Testis (tissue), 3 donors: ENCODE results near the gene SIN3A. TPM values are rescaled to one million over a fixed set of nuclear protein-coding genes. Genes with fewer than 3 reads are reported as not detected.
"Not testable (repeated sequence)": the region's sequence is repeated elsewhere in the genome, so short reads cannot be mapped to it uniquely, and the experiment has no call there.

Experiments
- DNase-seq: peaks from one replicate; pipeline ENCODE4 v3.0.0-alpha.2; 2019
- H3K27ac ChIP-seq, 2 donors: fragments of 200-600 bp; sonication (generic); one replicate each; pipeline ENCODE4 v1.5.1; 2019
- H3K27me3 ChIP-seq: fragments of 200-600 bp; sonication (generic); one replicate; pipeline ENCODE4 v1.5.1; 2019
- H3K36me3 ChIP-seq: fragments of 200-600 bp; sonication (generic); one replicate; pipeline ENCODE4 v1.5.1; 2017; ENCODE audit warnings: low read depth; ENCODE audit errors: missing control alignments
- H3K4me1 ChIP-seq: fragments of 200-600 bp; sonication (generic); one replicate; pipeline ENCODE4 v1.5.1; 2019
- H3K4me3 ChIP-seq, 2 donors: fragments of 200-600 bp; sonication (generic); one replicate each; pipeline ENCODE4 v1.5.1; 2017 to 2019
- H3K9me3 ChIP-seq: fragments of 200-600 bp; sonication (generic); one replicate; pipeline ENCODE4 v1.5.1; 2017
- CTCF ChIP-seq, 3 experiments: fragments of 450-650 bp in 2 of 3; fragments of 200-600 bp in 1 of 3; sonication (generic) in 1 of 3; IDR thresholded peaks; one replicate each; pipeline ENCODE4 v1.5.1; 2016 to 2019; ENCODE audit warnings: antibody characterized with exemption in 3 of 3, mild to moderate bottlenecking in 2 of 3, moderate library complexity in 1 of 3
- POLR2A ChIP-seq: fragments of 450-650 bp; IDR thresholded peaks from one replicate; pipeline ENCODE4 v1.6.1; 2017; ENCODE audit warnings: antibody characterized with exemption, mild to moderate bottlenecking, moderate library complexity
- WGBS, 2 donors: methylation state at CpG; one replicate each; pipeline ENCODE4 v1.1.5; 2018; 5-methylcytosine and 5-hydroxymethylcytosine counted together
- intact Hi-C: fragments of 100-400 bp; cut with DNase I; formaldehyde crosslinking; loops from one replicate; pipeline ENCODE4 v1.15.1; 2023; ENCODE audit warnings: low total_unique reads
- polyA plus RNA-seq: library from polyadenylated mRNA; stranded (reverse); fragments of 350-450 nt; fragmentation: Illumina TruSeq; extraction: RNeasy Lipid Tissue Mini Kit (QIAGEN cat#74804); gene quantifications from one replicate; pipeline ENCODE4 v1.2.3, GENCODE V29; 2014; ENCODE audit warnings: low read depth, low replicate concordance; ENCODE audit not compliant: insufficient read depth
- total RNA-seq, 2 donors: library from RNA; depleted of rRNA; stranded (reverse); fragments of >200 nt; gene quantifications; one replicate each; pipeline ENCODE4 v1.2.3, GENCODE V29; 2016

The SIN3A gene
- total and polyA plus RNA-seq, 3 donors from 2014 or later, result 65.9 to 100 (median 95.0) TPM

- 91 to 92% methylated on average over 6 of the region's 6 CpGs for WGBS, 2 donors
- no peaks in the 10 kb centered on the region for H3K27me3 ChIP-seq
- no peak overlapping the region for H3K4me3 ChIP-seq
- no peaks in the 10 kb centered on the region for H3K36me3 ChIP-seq
- no peaks in the 10 kb centered on the region for H3K9me3 ChIP-seq
- no peak for TF ChIP-seq POLR2A
- TF ChIP-seq CTCF (IDR thresholded peaks at IDR 0.05), result no peak
- DNase-seq, result no peak
- H3K4me1 ChIP-seq, result no peaks in the 10 kb centered on the region
- intact Hi-C loops, result no loop called here
- H3K27ac ChIP-seq, result no peak overlapping the region
These were observed 41.3 kb downstream of the SIN3A start for GRCh38 chr15:75410196-75410595.

- TF ChIP-seq POLR2A, result no peak
- TF ChIP-seq CTCF (IDR thresholded peaks at IDR 0.05), result no peak
- Histone ChIP-seq H3K36me3 (no peaks in the 10 kb centered on the region), H3K4me1 (no peaks in the 10 kb centered on the region), H3K4me3 (no peak overlapping the region), H3K27ac (no peak overlapping the region), H3K9me3 (no peaks in the 10 kb centered on the region), H3K27me3 (no peaks in the 10 kb centered on the region)
- intact Hi-C loops, result no loop called here
- no peak for DNase-seq
- 85 to 89% methylated on average over 1 of the region's 1 CpG for WGBS, 2 donors
These were observed 44.4 kb downstream of the SIN3A start for GRCh38 chr15:75407083-75407482.

- 89 to 93% methylated on average over 2 of the region's 2 CpGs for WGBS, 2 donors
- Histone ChIP-seq H3K9me3 (no peaks in the 10 kb centered on the region), H3K4me1 (no peaks in the 10 kb centered on the region), H3K4me3 (no peak overlapping the region), H3K27me3 (no peaks in the 10 kb centered on the region), H3K27ac (no peak overlapping the region), H3K36me3 (no peaks in the 10 kb centered on the region)
- intact Hi-C loops, result no loop called here
- no peak for DNase-seq
- TF ChIP-seq CTCF (IDR thresholded peaks at IDR 0.05) (no peak), POLR2A (no peak)
These were observed 47.6 kb downstream of the SIN3A start for GRCh38 chr15:75403892-75404291.

- WGBS, 2 donors, result 68 to 69% methylated on average over 2 of the region's 2 CpGs
- intact Hi-C loops, result no loop called here
- TF ChIP-seq CTCF (IDR thresholded peaks at IDR 0.05) (no peak), POLR2A (no peak)
- H3K9me3 ChIP-seq, result no peaks in the 10 kb centered on the region
- H3K27me3 ChIP-seq, result no peaks in the 10 kb centered on the region
- H3K4me1 ChIP-seq, result no peaks in the 10 kb centered on the region
- H3K27ac ChIP-seq, result no peak overlapping the region
- H3K36me3 ChIP-seq, result no peaks in the 10 kb centered on the region
- DNase-seq, result no peak
- H3K4me3 ChIP-seq, result no peak overlapping the region
These were observed 54.0 kb downstream of the SIN3A start for GRCh38 chr15:75397494-75397893.

- no peak for DNase-seq
- H3K27me3 ChIP-seq, result no peaks in the 10 kb centered on the region
- no peak for TF ChIP-seq POLR2A
- 94 to 96% methylated on average over 1 of the region's 1 CpG for WGBS, 2 donors
- H3K4me3 ChIP-seq, result no peak overlapping the region
- H3K27ac ChIP-seq, result no peak overlapping the region
- no peaks in the 10 kb centered on the region for H3K36me3 ChIP-seq
- H3K9me3 ChIP-seq, result no peaks in the 10 kb centered on the region
- H3K4me1 ChIP-seq, result no peaks in the 10 kb centered on the region
- intact Hi-C loops, result no loop called here
These were observed 61.6 kb downstream of the SIN3A start for GRCh38 chr15:75389791-75390382.

GRCh38 chr15:75383986-75384385 is 67.5 kb downstream of the SIN3A start:
- WGBS, 2 donors, result 92 to 97% methylated on average over 5 of the region's 5 CpGs
- H3K36me3 ChIP-seq, H3K27ac ChIP-seq, H3K4me3 ChIP-seq, H3K9me3 ChIP-seq, DNase-seq, H3K27me3 ChIP-seq, H3K4me1 ChIP-seq, intact Hi-C loops: not testable (repeated sequence)
